Midbrain (tissue), 1 donor: ENCODE results near the gene SLC22A3.
"Not testable (repeated sequence)": the region's sequence is repeated elsewhere in the genome, so short reads cannot be mapped to it uniquely, and the experiment has no call there.

Source experiments
- DNase-seq: peaks from one replicate; lab custom pipeline; 2025; lab: John Stamatoyannopoulos, UW

Gene SLC22A3

DNA sequence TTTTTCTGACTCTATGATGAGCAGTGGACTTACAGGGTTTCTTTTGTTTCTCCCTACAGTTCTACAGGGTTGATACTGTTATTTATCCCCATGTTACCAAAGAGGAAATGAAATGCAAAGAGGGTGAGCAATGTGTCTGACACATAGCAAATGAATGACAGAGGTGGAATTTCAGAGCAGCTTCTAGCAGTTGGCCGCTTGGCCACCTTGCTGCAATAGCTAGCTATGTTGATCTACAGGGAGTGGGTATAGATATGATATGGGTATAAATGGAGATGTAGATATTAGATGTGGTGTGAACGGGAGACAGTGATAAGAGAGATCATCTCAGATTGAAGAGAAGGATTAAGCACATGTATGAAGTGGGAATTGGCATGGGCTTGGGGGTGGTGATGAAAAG lies 10.9 kb upstream of the SLC22A3 start:
- DNase-seq = no peak

DNA sequence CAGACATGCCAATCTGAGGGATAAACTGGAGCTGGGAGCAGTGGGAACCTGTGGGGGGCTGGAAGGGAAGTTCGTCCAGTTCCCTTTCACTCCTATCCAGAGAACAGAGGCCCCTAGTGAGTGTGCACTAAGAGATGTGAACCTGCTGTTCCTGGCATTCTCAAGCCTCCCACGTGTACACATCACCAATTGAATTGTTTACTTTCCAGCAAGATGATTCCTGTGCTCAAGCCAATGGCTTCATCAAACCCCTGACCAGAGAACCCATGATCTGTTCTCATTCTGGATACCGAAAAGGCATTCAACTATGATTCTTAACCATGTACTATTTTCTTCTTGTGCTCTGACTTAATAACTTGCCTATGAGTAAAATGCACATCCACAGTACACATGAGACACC lies 10.2 kb upstream of the SLC22A3 start:
- DNase-seq = no peak

DNA sequence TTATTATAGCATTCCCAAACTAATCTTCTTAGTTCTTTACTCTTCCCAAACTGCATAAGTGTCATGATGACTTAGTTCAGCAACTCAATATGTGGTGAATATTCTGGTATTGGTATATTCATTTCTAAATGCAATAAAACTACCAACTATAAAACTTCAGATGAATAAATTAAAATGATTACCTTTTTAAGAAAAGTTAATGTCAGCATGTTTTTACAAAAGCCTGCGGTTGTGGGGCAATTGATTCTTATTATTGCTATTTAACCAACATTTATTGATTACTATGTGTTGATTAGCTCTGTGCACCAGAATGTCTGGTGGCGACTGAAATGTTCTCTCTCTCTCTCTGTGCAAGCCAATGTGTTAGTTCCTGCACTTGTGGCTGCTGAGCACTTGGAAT lies 5.0 kb upstream of the SLC22A3 start:
- no peak for DNase-seq

DNA sequence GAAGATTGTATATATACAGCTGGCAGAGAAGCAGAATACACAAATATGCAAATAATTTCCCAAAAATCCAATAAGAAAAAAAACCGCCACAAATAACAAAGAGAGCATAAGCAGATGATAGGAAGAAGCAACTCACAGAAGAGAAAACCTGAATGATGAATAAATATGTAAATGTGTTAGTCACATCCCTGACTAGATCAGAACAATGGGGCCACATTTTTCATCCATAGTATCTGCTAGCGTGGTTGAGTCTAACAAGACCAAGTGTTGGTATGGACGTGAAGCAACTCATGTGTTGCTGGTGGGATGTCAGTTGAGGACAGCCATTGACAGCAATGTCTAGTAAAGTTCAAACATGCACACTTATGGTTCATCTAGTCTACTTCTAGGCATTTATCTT lies 3.9 kb upstream of the SLC22A3 start:
- no peak for DNase-seq

DNA sequence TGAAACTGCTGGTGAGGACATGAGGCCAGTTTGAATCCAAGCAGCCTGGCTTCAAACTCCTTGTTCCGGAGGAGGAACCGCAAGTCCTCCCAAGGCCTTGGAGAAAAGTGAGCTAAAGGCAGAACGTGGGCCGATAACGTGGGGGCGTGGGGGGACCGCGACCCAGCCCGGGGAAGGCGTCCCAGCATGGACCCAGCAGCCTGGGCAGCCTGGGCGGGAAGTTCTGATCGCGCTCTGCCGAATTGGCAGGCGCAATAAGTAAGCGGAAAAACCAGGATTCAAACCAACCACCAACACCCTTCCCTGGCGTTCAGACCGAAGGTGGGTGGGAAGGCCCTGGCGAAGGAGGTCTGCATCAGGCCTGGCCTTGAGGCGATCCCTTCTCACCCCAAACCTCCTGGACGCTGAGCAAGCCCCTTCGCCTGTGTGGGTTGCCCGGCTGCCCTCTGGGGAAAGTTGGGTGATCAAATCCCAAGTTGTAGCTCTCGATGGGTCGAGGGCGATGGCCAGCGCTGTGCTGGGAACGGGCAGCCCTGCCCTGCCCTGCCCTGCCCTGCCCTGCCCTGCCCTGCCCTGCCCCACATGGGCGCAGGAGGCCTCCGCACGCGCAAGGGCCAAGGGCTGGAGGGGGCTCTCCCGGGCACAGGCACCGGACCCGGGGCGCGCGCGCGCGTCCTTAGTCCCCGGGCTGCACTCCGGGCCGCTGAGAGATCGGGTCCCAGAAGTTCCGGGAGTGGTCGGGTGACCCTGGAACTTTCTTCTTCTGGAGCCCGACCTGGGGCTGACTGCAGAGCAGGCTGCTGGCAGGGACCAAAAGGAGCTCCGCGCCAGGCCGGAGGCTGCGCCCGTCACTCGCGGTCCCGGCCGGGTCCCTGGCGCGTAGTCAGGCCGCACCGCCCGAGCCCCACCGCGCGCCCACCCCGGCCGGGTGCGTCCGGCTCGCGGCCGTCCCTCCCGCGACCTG lies 637 bp upstream of the SLC22A3 start:
- no peak for DNase-seq

DNA sequence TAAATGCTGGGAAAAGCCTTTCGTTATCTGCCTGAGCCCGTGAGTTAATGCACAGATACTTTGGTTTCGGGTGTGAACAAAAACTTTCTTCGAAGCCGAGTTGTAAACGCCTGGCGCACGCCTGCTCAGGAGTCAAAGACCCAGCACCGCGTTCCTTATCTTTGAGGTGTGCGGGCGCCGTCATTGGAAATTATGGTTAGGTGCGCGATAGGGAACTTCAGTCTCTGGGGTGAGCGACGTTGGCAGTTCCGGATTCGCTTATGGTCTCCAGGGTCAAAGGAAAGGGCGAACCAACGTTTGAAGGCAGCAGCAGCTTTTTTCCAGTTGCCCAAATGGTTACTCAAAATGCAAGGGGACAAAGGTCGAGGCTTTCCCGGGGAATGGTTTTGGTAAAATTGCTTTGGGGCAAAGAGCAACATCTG lies 853 bp downstream of the SLC22A3 start:
- DNase-seq = no peak

DNA sequence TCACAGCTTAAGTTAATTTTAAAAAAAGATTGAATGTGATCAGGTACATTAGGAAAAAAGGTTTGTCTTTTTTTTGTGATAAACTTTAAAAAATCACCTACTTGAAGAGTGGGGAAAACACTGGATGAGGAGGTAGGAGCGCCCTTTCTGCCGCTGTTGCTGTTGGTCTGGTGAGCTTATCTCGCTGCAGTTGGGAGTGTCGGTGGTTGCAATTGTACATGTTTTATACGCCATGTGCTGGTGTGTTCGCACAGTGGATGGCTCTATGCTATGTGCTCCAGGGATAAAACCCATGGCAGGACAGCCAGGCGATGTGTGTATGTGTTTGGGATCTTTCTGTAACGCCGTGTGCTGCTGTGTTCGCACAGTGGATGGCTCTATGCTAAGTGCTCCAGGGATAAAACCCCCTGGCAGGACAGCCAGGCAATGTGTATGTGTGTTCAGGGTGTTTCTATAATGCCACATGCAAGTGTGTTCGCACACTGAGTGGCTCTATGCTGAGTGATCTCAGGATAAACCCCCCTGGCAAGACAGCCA lies 1.7 kb downstream of the SLC22A3 start:
- no peak for DNase-seq

DNA sequence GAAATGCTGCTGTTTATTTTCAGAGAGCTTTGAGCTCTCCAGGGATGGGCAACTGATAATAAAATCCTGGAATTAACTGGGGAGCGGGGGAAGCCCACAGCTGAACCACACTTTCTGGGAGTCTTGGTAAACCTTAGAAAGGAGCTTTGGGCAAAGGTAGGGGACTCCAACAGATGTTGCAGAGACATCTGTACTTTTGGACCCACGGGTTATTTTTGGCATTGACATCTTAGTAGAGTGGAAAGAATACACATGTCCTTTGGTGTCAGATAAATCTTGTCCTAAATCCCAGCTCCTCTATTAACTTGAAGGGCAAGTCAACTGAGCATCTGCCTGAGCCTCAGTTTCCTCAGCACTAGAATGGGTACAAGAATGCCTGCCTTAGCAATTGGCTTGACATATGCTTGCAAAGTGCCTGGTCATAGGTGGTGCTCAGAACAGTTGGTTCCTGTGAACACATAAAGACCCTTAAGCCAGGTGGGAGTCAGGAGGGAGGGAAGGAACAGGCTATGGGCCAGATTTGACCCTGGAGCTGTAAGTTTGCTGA lies 5.8 kb downstream of the SLC22A3 start:
- DNase-seq = no peak

DNA sequence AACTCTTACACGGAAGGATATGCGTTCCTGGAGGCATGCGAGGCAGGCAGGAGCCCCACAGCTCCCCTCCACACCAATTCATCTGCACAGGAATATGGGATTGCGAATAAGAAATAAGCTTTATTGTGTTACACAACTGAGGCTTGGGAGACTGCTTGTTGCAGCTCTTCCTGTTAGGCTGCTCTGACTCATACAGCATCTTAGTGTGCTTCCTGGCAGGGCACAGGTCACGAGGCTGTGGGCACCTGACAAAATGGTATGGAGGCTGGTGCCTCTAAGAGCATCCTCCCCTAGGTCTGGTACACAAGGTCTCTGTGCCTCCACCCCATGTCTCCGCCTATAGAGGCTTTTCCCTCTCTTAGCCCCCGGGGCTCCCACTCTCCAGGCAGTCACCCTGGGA lies 6.8 kb downstream of the SLC22A3 start:
- no peak for DNase-seq

DNA sequence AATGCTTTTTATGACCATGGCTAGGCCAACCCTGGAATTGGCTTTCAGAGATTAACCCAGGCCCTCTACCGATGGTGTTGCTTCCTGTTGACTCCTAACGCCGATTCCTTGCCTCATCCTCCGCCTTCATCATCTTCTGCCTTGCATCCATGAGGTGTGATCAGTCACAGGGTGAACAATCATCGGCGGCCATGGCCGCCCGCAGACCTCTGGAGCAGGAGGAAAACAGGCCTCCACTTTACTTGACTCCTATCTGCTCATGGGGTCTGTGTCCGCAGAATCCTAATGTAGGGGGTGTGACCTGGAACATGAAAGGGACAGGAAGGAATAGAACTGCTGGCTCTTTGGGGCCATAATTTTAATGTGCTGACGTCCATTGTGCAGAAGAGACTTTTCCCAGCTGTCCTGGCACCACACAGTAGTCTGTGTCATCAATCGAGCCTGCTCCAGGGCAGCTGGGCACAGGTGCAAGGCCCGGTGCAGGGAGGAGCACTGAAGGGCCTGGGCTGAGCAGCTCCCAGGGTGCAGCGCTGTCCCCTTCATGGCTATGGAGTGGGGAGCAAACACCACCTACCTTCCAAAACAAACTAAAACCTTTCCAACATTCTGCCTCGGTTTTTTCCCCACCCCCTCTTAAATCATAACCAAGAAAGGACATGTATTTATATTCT lies 8.0 kb downstream of the SLC22A3 start:
- no peak for DNase-seq

DNA sequence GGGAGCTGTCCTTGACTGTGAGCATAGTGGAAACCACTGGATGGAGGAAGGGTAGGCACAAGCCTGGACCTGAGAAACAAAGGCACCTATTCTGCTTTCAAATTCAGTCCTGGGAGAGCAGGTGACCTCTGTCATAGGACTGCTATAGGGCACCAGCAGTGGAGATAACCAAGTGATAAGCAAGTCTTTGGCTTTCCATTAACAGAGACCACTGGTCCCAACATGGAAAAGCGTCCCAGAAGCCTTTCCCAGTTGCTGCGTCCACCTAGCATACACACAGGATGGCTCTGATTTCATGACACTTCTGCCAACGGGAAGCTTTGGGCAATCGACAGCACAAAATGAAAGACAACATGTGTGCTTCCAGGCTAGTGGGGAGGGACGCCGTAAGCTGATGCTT lies 8.9 kb downstream of the SLC22A3 start:
- no peak for DNase-seq

DNA sequence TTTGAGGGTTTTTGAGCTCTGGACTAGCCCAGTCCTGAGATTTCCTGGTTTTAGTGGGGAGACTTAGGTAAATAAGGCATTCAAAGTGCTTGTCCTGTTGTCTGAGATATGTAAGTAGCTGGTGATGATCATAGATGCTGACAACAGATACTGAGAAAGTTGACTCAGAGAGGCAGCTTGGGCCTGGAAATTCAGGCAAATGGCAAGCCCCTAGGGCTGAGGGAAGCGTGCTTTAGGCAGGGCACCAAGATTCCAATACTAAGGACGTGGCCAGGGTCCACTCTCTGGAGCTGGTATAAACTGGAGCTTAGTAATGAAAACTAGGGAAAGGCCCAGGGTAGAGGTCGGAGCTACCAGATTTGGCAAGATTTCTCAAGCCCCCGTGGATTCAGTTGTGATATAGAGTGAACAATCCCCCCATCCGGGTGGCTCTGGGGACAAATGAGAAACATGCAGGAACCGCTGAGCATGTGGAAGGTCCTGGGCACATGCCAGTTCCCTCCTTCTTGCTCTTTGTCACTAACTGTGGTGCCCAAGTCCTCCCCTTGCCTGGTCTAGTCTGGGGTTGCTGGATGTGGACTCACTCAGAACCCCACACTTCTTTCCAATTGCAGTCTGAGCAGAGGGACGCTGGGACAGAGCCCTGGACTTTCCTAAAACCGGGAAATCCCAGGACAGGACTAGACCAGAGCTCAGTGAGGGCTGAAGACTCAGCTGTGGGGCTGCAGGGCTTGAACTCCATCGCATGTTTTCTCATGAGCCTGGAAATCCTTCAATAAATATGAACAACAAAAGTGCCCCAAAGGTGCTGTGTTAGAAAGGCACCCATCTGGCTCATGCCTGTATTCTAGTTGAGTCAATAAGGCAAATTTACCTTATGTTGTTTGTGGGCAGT lies 10.3 kb downstream of the SLC22A3 start:
- no peak for DNase-seq

DNA sequence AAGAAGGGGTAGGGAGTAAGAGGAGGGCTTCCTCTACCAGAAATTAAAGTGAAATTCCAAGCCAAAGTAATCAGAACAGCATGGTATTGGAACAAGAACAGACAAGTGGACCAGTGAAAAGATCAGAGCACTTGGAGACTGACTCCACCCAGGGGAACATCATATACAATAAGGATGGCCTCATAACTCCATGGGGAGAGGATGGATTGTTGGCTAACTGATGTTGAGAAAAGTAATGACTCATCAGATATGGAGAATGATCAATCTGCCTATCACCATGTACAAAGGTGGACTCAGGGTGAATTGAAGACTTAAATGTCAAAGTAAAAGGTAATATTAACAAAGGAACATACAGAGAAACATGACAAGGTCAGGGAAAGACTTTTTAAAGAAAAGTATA lies 12.8 kb downstream of the SLC22A3 start:
- no peak for DNase-seq

DNA sequence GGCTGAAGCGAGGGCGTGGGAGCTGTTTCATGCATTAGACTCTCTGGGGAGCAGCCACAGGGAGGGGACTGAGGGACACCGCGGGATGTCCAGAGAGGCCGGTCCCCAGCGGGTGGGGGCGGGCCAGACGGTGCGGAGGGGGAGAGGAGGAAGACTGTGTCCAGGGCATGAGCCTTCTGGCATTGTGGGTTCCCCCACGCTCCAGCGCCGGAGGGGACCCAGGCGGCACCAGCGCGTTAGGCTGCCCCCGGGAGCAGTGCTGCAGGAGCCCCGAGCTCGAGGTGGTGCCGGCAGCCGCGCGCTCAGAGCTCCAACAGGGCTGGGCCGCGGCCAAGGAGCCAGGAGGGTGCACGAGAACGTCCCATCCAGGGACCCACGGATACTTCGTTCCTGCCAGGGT lies 14.4 kb downstream of the SLC22A3 start:
- no peak for DNase-seq

DNA sequence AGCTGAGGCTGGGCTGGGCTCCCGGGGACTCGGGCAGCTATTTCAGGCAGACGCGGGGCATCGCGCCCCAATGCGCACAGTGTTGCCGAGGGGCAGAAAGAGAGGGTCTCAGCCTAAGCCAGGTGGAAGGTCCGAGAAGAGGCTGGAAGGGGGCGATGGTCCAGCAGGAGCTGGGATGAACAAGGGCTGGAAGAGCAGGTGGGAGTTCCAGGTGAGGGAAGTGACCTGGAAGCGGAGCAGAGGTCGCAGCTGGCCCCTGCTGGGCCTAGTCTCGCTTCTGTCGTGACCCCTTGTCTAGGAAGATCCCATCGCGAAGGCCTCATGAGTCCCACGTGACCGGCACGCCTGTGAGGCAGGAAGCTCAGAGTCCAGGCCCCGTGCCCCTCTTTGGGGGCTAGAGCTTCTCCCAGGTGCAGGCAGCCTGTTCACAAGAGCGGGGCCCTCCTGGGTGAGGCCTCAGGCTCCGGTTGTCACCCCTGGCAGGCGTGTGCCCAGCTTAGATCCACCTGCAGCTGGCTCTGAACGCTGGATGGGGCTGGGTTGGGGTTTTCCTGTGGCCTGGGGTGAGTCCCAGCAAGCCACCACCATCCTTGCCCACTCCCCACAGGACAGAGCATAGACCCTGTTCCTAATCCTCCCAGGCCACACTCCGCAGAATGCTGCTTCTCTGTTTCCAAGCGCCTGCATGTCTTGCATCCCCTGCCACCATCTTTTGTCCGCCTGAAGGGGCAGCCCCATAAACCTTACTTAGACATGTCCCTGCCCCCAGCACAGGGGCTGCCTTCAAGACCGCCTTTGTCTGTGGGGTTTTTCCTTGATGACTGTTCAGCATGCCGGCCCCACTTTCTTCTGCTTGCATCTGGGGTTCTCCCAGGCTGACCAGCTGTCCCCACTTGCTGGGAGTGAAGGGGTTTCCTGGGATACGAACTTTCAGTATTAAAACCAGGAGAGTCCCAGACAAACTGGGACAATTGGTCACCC lies 15.1 kb downstream of the SLC22A3 start:
- DNase-seq = no peak

DNA sequence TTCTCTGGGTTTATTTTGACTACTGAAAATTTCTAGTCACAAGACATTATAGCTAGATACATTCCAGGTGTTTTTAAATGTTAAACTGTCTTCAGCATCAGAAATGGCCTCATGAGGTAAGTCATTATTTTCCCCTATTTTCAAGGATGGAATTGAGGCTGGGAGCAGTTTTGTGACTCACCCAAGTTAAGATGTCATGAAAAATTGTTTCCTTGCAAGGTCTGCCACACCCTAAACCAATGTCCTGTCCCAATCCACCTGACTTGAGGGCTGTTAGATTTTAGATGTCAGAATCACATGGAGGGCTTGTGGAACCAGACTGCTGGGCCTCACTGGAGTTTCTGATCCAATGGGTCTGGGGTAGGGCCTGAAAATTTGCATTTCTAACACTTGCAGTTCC lies 16.9 kb downstream of the SLC22A3 start:
- no peak for DNase-seq

DNA sequence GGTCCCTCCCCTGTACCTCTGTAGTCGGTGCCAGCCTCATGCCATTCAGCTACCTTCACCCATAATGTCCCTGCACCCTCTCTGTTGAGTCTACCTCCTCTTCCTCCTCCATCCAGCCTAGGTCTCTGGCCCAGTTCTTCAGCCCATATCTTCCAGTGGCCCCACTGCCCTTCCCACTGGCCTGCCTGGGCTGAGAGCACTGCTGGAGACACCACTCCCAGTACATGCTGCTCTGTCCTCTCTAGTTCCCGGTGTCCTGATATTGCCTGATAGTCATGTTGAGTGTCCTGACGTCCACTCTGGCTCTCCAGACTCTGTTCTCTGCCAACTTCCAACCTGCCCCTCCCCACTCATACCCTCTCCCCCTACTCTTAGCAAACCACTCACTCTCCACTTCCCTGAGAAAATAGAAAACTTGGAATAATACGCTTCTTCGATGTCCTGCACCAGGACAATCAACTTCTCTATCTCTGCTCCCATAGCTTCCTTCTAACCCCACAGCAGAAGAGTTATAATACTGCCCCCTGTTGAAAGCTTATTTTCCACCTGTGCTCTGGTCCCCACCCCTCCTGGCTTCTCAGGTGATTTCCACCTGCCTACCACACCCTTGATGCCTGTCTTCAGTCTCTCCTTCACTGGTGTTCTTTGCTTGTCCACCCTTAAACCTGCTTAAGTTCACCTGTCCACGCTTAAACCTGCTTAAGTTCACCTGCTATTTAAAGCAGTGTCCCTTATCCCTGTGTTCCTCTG lies 19.8 kb downstream of the SLC22A3 start:
- no peak for DNase-seq

DNA sequence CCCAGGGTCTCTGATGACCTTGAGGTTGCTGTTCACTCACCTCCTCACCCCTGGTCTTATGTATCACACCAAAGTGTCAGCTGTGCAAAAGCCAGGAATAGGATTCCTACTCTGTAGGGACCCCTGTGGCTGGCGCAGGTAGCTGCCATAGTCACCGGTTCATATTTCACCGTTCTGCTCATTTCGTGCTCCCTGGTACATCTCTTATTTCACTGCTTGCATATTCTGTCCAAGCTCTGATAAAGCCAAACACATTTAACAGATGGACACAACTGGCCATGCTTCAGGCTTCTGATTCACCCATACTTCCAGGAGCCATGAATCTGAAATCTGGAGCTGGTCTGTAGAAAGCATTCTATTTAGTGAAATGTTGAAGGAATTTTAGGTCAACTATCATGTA lies 20.5 kb downstream of the SLC22A3 start:
- no peak for DNase-seq

DNA sequence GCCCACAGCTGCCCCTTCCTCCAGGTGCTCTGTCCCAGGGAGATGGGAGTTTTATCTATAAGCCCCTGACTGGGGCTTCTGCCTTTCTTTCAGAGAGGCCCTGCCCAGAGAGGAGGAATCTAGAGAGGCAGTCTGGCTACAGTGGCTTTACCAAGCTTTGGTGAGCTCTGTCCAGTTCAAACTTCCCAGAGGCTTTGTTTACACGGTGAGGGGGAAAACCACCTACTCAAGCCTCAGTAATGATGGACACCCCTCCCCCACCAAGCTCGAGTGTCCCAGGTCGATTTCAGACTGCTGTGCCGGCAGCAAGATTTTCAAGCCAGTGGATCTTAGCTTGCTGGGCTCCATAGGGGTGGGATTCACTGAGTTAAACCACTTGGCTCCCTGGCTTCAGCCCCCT lies 25.4 kb downstream of the SLC22A3 start:
- not testable (repeated sequence) for DNase-seq
